IMR-90 (cell line): ENCODE data around the gene ABCB6. TPM values are rescaled to one million over a fixed set of nuclear protein-coding genes. Genes with fewer than 3 reads are reported as not detected.

ENCODE experiments used
- ATAC-seq: fragments of 200-7000 bp; cut with Tn5 transposase; 2 replicates; pipeline ENCODE4 v1.9.1; 2020; ENCODE audit warnings: low read depth, mild to moderate bottlenecking, moderate library complexity
- BruUV-seq: library from RNA; stranded (reverse); fragments of 400-500 nt; replicated peaks from 2 replicates; lab custom pipeline; 2021; lab: Mats Ljungman, UMichigan
- CTCF ChIA-PET: fragments of 300-600 bp; formaldehyde crosslinking; extraction: SDS; loops from one replicate; lab custom pipeline; 2021; ENCODE audit warnings: antibody characterized with exemption; lab: Yijun Ruan, JAX
- POLR2A ChIA-PET: fragments of 300-600 bp; sonication (Branson Sonifier 250); formaldehyde crosslinking; loops from one replicate; lab custom pipeline; 2022; ENCODE audit warnings: antibody characterized with exemption; ENCODE audit not compliant: unreplicated experiment; lab: Charles Lee
- DNase-seq: peaks from one replicate; pipeline ENCODE4 v3.0.0; 2013
- H2AFZ ChIP-seq: replicated peaks from 2 replicates; pipeline ENCODE3; 2013; ENCODE audit warnings: low read length, mild to moderate bottlenecking; ENCODE audit not compliant: poor library complexity
- H2AK5ac ChIP-seq: 2 replicates; pipeline ENCODE4 v1.6.1; 2013; ENCODE audit warnings: low read depth, low read length, inconsistent platforms
- H2AK9ac ChIP-seq: replicated peaks from 2 replicates; pipeline ENCODE3; 2013; ENCODE audit warnings: mild to moderate bottlenecking, low read depth, low read length, moderate library complexity; ENCODE audit not compliant: poor library complexity
- H2BK120ac ChIP-seq: 2 replicates; pipeline ENCODE4 v1.6.1; 2013; ENCODE audit warnings: low read depth, low read length, inconsistent platforms
- H2BK15ac ChIP-seq: 3 replicates; pipeline ENCODE4 v1.6.1; 2013; ENCODE audit warnings: low read depth, low read length, inconsistent platforms
- H2BK20ac ChIP-seq: 2 replicates; pipeline ENCODE4 v1.6.1; 2013; ENCODE audit warnings: low read depth, mild to moderate bottlenecking, inconsistent platforms, low read length, moderate library complexity
- H2BK5ac ChIP-seq: 2 replicates; pipeline ENCODE4 v1.6.1; 2013; ENCODE audit warnings: mild to moderate bottlenecking, low read depth, low read length, inconsistent platforms; ENCODE audit not compliant: poor library complexity, severe bottlenecking
- H3K14ac ChIP-seq: replicated peaks from 2 replicates; pipeline ENCODE4 v1.6.1; 2013; ENCODE audit warnings: low read depth, low read length, inconsistent platforms
- H3K18ac ChIP-seq: 2 replicates; pipeline ENCODE4 v1.6.1; 2013; ENCODE audit warnings: low read depth, low read length, control low read depth
- H3K23ac ChIP-seq: 2 replicates; pipeline ENCODE4 v1.6.1; 2013; ENCODE audit warnings: low read depth, low read length, inconsistent platforms
- H3K27ac ChIP-seq: 2 replicates; pipeline ENCODE4 v1.5.1; 2013; ENCODE audit warnings: mild to moderate bottlenecking, control low read depth, low read length; ENCODE audit not compliant: insufficient read depth
- H3K27me3 ChIP-seq: 2 replicates; pipeline ENCODE4 v1.6.1; 2013; ENCODE audit warnings: low read length; ENCODE audit not compliant: control insufficient read depth, insufficient read depth
- H3K36me3 ChIP-seq: 2 replicates; pipeline ENCODE4 v1.6.1; 2013; ENCODE audit warnings: low read length, mixed read lengths; ENCODE audit not compliant: control insufficient read depth, insufficient read depth
- H3K4ac ChIP-seq: 2 replicates; pipeline ENCODE4 v1.6.1; 2013; ENCODE audit warnings: low read depth, low read length, inconsistent platforms
- H3K4me1 ChIP-seq: 2 replicates; pipeline ENCODE4 v1.6.1; 2013; ENCODE audit warnings: low read length, mixed read lengths; ENCODE audit not compliant: control insufficient read depth, insufficient read depth
- H3K4me2 ChIP-seq: 2 replicates; pipeline ENCODE4 v1.6.1; 2013; ENCODE audit warnings: low read depth, mild to moderate bottlenecking, control low read depth, low read length, moderate library complexity
- H3K4me3 ChIP-seq: 2 replicates; pipeline ENCODE4 v1.5.1; 2013; ENCODE audit warnings: low read depth, mild to moderate bottlenecking, control low read depth, low read length, moderate library complexity; ENCODE audit not compliant: insufficient read depth
- H3K56ac ChIP-seq: 2 replicates; pipeline ENCODE4 v1.6.1; 2013; ENCODE audit warnings: low read length, inconsistent platforms; ENCODE audit not compliant: insufficient read depth; ENCODE audit errors: extremely low read depth
- H3K79me1 ChIP-seq, 2 experiments: 2 replicates each; pipeline ENCODE4 v1.6.1; 2013; ENCODE audit warnings: low read length in 2 of 2, inconsistent platforms in 1 of 2, low read depth in 1 of 2
- H3K9ac ChIP-seq: 2 replicates; pipeline ENCODE4 v1.6.1; 2013; ENCODE audit warnings: low read depth, low read length, control low read depth
- H3K9me1 ChIP-seq: 2 replicates; pipeline ENCODE4 v1.6.1; 2013; ENCODE audit warnings: low read length, inconsistent platforms; ENCODE audit not compliant: insufficient read depth
- H3K9me3 ChIP-seq: 2 replicates; pipeline ENCODE4 v1.6.1; 2013; ENCODE audit warnings: low read length; ENCODE audit not compliant: control insufficient read depth, insufficient read depth
- H4K20me1 ChIP-seq: 2 replicates; pipeline ENCODE4 v1.6.1; 2013; ENCODE audit warnings: low read length, inconsistent platforms; ENCODE audit not compliant: insufficient read depth
- H4K5ac ChIP-seq: 2 replicates; pipeline ENCODE4 v1.6.1; 2013; ENCODE audit warnings: mild to moderate bottlenecking, low read depth, low read length, control low read depth
- H4K8ac ChIP-seq, 2 experiments: 2 replicates each; pipeline ENCODE4 v1.6.1; 2013; ENCODE audit warnings: low read depth in 2 of 2, low read length in 2 of 2, control low read depth in 1 of 2, inconsistent platforms in 1 of 2
- H4K91ac ChIP-seq: 2 replicates; pipeline ENCODE4 v1.6.1; 2013; ENCODE audit warnings: low read depth, low read length, inconsistent platforms; ENCODE audit not compliant: insufficient read depth
- BHLHE40 ChIP-seq: fragments of 150-350 bp; IDR thresholded peaks from 2 replicates; pipeline ENCODE4 v1.6.1; 2016; ENCODE audit warnings: mild to moderate bottlenecking, low read depth, low read length
- ELK1 ChIP-seq: fragments of 150-350 bp; IDR thresholded peaks from 2 replicates; pipeline ENCODE4 v1.6.1; 2016; ENCODE audit warnings: low read depth, mild to moderate bottlenecking, low read length, moderate library complexity, borderline replicate concordance
- MAFK ChIP-seq: IDR thresholded peaks from 2 replicates; pipeline ENCODE4 v1.6.1; 2012; ENCODE audit warnings: low read depth, low read length, improper control_type of control experiment
- MAZ ChIP-seq: IDR thresholded peaks from 2 replicates; pipeline ENCODE4 v1.6.1; 2012; ENCODE audit warnings: low read depth, mild to moderate bottlenecking, low read length, improper control_type of control experiment, moderate library complexity, borderline replicate concordance
- MXI1 ChIP-seq: IDR thresholded peaks from 2 replicates; pipeline ENCODE4 v1.6.1; 2012; ENCODE audit warnings: low read depth, mild to moderate bottlenecking, low read length, moderate library complexity, borderline replicate concordance
- NFE2L2 ChIP-seq: fragments of 150-350 bp; IDR thresholded peaks from 2 replicates; pipeline ENCODE4 v1.6.1; 2016; ENCODE audit warnings: low read depth, mild to moderate bottlenecking, low read length
- POLR2A ChIP-seq: IDR thresholded peaks from 2 replicates; pipeline ENCODE4 v1.6.1; 2012; ENCODE audit warnings: mild to moderate bottlenecking, low read depth, low read length
- RAD21 ChIP-seq: IDR thresholded peaks from 2 replicates; pipeline ENCODE4 v1.6.1; 2012; ENCODE audit warnings: low read length, improper control_type of control experiment
- RCOR1 ChIP-seq: IDR thresholded peaks from 2 replicates; pipeline ENCODE4 v1.6.1; 2012; ENCODE audit warnings: mild to moderate bottlenecking, low read length, improper control_type of control experiment; ENCODE audit not compliant: insufficient replicate concordance
- RFX5 ChIP-seq: IDR thresholded peaks from 2 replicates; pipeline ENCODE4 v1.8.0; 2012; ENCODE audit warnings: low read depth, mild to moderate bottlenecking, low read length, moderate library complexity
- WGBS, 2 experiments: methylation state at CpG; one replicate each; pipeline versions ENCODE4 v1.1.5 to v1.1.7; 2013; ENCODE audit warnings: missing lambda C conversion rate in 2 of 2; ENCODE audit not compliant: insufficient read length in 1 of 2; ENCODE audit errors: extremely low coverage in 2 of 2; 5-methylcytosine and 5-hydroxymethylcytosine counted together
- dilution Hi-C: fragments of 300-500 bp; cut with HindIII; formaldehyde crosslinking; loops from one replicate; pipeline ENCODE4 v1.14.3; 2018; ENCODE audit warnings: low sequenced_read_pairs; ENCODE audit not compliant: unreplicated experiment
- in situ Hi-C: fragments of 300-500 bp; cut with MboI; formaldehyde crosslinking; loops from 3 replicates; pipeline ENCODE4 v1.14.3; 2019; ENCODE audit warnings: low sequenced_read_pairs, inconsistent platforms, mixed read lengths
- intact Hi-C: fragments of 100-400 bp; cut with micrococcal nuclease; formaldehyde crosslinking; loops from 2 replicates; pipeline ENCODE4 v1.10.0; 2022
- polyA plus RNA-seq, 3 experiments: library from polyadenylated mRNA; depleted of rRNA; stranded (reverse); fragments of >200 nt; gene quantifications; 2 replicates each; pipeline ENCODE4 v1.2.3, GENCODE V29; 2012; ENCODE audit warnings: low replicate concordance in 1 of 3
- total RNA-seq: library from RNA; depleted of rRNA; stranded (reverse); fragments of >200 nt; gene quantifications from 2 replicates; pipeline ENCODE4 v1.2.3, GENCODE V29; 2012
- TF ChIP-seq, protein P1 (sequence below): conservative IDR thresholded peaks from 2 replicates; pipeline ENCODE4 v1.5.1; 2012; ENCODE audit warnings: mild to moderate bottlenecking, low read depth, low read length, improper control_type of control experiment
- TF ChIP-seq, protein P2 (sequence below): fragments of 150-350 bp; IDR thresholded peaks from 2 replicates; pipeline ENCODE4 v1.6.1; 2017; ENCODE audit warnings: mild to moderate bottlenecking, antibody characterized with exemption, low read length, low read depth

Gene ABCB6
- total and polyA plus RNA-seq, 2 of the 4 experiments (the other 2 are of a cell fraction) = 12.5 to 24.7 TPM

- Histone ChIP-seq H3K9me3 (no peaks in the 10 kb centered on the region), H2BK15ac (no peak within 1 kb of the TSS; the same call in 2 of the 3 replicates), H3K18ac (peak within 1 kb of the TSS; percentile 81), H3K4ac (peak within 1 kb of the TSS; percentile 99), H3K79me1 (peaks cover 23 to 48% of the 10 kb centered on the region in 2 experiments), H3K14ac (peak within 1 kb of the TSS; percentile 98), H3K27me3 (no peaks in the 10 kb centered on the region), H4K8ac (peak within 1 kb of the TSS; percentile 91 to 94), H3K4me2 (peak within 1 kb of the TSS; percentile 98), H3K27ac (peak within 1 kb of the TSS; percentile 94), H3K23ac (peak within 1 kb of the TSS; percentile 97), H3K4me1 (peaks cover 23% of the 10 kb centered on the region), H3K4me3 (peak within 1 kb of the TSS; percentile 89), H4K91ac (peak within 1 kb of the TSS; percentile 97), H2AFZ (peak within 1 kb of the TSS; percentile 100), H2AK5ac (peak within 1 kb of the TSS; percentile 92), H4K5ac (peak within 1 kb of the TSS; percentile 97), H3K36me3 (peaks cover 17% of the 10 kb centered on the region; the same call in 1 of the 2 replicates), H4K20me1 (0 out of 2 replicates have a peak, but pooled peaks cover 8% of the 10 kb centered on the region), H2BK120ac (peak within 1 kb of the TSS; percentile 38; the same call in 1 of the 2 replicates), H3K9me1 (peaks cover 37% of the 10 kb centered on the region), H2BK5ac (peak within 1 kb of the TSS; percentile 96), H2BK20ac (no peak within 1 kb of the TSS), H3K56ac (peak within 1 kb of the TSS; percentile 84), H3K9ac (peak within 1 kb of the TSS; percentile 95), H2AK9ac (peak within 1 kb of the TSS; percentile 99)
- TF ChIP-seq, protein P1, sequence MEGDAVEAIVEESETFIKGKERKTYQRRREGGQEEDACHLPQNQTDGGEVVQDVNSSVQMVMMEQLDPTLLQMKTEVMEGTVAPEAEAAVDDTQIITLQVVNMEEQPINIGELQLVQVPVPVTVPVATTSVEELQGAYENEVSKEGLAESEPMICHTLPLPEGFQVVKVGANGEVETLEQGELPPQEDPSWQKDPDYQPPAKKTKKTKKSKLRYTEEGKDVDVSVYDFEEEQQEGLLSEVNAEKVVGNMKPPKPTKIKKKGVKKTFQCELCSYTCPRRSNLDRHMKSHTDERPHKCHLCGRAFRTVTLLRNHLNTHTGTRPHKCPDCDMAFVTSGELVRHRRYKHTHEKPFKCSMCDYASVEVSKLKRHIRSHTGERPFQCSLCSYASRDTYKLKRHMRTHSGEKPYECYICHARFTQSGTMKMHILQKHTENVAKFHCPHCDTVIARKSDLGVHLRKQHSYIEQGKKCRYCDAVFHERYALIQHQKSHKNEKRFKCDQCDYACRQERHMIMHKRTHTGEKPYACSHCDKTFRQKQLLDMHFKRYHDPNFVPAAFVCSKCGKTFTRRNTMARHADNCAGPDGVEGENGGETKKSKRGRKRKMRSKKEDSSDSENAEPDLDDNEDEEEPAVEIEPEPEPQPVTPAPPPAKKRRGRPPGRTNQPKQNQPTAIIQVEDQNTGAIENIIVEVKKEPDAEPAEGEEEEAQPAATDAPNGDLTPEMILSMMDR = peak; percentile 9; the same call in 1 of the 2 replicates
- TF ChIP-seq ELK1 = 0 out of 2 replicates have a peak, but pooled peaks have one; percentile 66
- no peak for TF ChIP-seq BHLHE40
- TF ChIP-seq RFX5 = no peak
- TF ChIP-seq RAD21 = no peak; the same call in 1 of the 2 replicates
- TF ChIP-seq MAZ = peak; percentile 22; the same call in 1 of the 2 replicates
- TF ChIP-seq MAFK = 0 out of 2 replicates have a peak, but pooled peaks have one; percentile 28
- no peak for TF ChIP-seq RCOR1
- peak; percentile 58; the same call in 1 of the 2 replicates for TF ChIP-seq MXI1
- TF ChIP-seq, protein P2, sequence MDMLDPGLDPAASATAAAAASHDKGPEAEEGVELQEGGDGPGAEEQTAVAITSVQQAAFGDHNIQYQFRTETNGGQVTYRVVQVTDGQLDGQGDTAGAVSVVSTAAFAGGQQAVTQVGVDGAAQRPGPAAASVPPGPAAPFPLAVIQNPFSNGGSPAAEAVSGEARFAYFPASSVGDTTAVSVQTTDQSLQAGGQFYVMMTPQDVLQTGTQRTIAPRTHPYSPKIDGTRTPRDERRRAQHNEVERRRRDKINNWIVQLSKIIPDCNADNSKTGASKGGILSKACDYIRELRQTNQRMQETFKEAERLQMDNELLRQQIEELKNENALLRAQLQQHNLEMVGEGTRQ = no peak
- TF ChIP-seq POLR2A = peak; percentile 95
- TF ChIP-seq NFE2L2 = no peak
- dilution Hi-C loops = no loop called here
- intact Hi-C loops = no loop called here
- no TSS peak for BruUV-seq
- peak; percentile 83 for ATAC-seq
- ChIA-PET POLR2A (interaction anchor here (0.5 to 0.8 kb wide), 2 partner anchors 12 to 16 kb away, joined by 5 to 6 read pairs; no protein-coding TSS in a partner anchor), CTCF (interaction anchor here (1.0 to 3.0 kb wide), 2 partner anchors 11 to 50 kb away, joined by 3 to 14 read pairs; no protein-coding TSS in a partner anchor)
- 1% methylated on average over 23 of the region's 46 CpGs; no CpG with 5 or more reads in 1 of the 2 experiments for WGBS, 2 experiments
- DNase-seq = peak; percentile 92
- in situ Hi-C loops = no loop called here
Observed at GRCh38 chr2:219245148-219245898, 26.6 kb upstream of the ABCB6 start, which contains the start of the genes GLB1L and STK16. Gene GLB1L, minus strand, starts transcription at chr2:219245444. Its CDS starts 1,871 bp downstream, at chr2:219243573. Gene STK16, plus strand, starts transcription at chr2:219245479. Its CDS starts 521 bp downstream, at chr2:219246000.
